GM12878 (cell line): ENCODE results near the gene BSND. TPM values are rescaled to one million over a fixed set of nuclear protein-coding genes. Genes with fewer than 3 reads are reported as not detected.

Experiments
- ATAC-seq: fragments of 200-7000 bp; cut with Tn5 transposase; 3 replicates; pipeline ENCODE4 v1.9.1; 2020; ENCODE audit warnings: mild to moderate bottlenecking, moderate library complexity
- BruUV-seq: library from RNA; stranded (reverse); fragments of 400-500 nt; replicated peaks from 2 replicates; lab custom pipeline; 2021; lab: Mats Ljungman, UMichigan
- CTCF ChIA-PET: fragments of 300-600 bp; sonication (Branson Sonifier 250); formaldehyde crosslinking; extraction: SDS; loops from one replicate; lab custom pipeline; 2021; ENCODE audit warnings: inconsistent platforms; lab: Yijun Ruan, JAX
- POLR2A ChIA-PET: fragments of 350-600 bp; formaldehyde crosslinking; extraction: SDS; loops from one replicate; lab custom pipeline; 2021; ENCODE audit warnings: inconsistent platforms; lab: Charles Lee
- RAD21 ChIA-PET: fragments of 300-600 bp; sonication (Branson Sonifier 250); formaldehyde crosslinking; loops from one replicate; lab custom pipeline; 2023; ENCODE audit warnings: antibody characterized with exemption; ENCODE audit not compliant: unreplicated experiment; lab: Charles Lee
- SMC1A ChIA-PET: fragments of 300-600 bp; sonication (Branson Sonifier 250); formaldehyde crosslinking; loops from one replicate; lab custom pipeline; 2023; ENCODE audit not compliant: unreplicated experiment, uncharacterized antibody; lab: Charles Lee
- DNase-seq: peaks from one replicate; pipeline ENCODE4 v3.0.0-alpha.2; 2011; ENCODE audit warnings: low read depth, low spot score
- FAIRE-seq: peaks from 3 replicates; lab custom pipeline; 2011; peaks lifted over from hg19 to GRCh38; lab: Jason Lieb, UNC
- H2AFZ ChIP-seq: 2 replicates; pipeline ENCODE4 v1.6.0; 2011; ENCODE audit warnings: low read depth, low read length, control low read depth; ENCODE audit not compliant: control insufficient read depth
- H3K27ac ChIP-seq: 2 replicates; pipeline ENCODE4 v1.5.1; 2011; ENCODE audit warnings: control low read depth; ENCODE audit not compliant: control insufficient read depth, insufficient read depth
- H3K27me3 ChIP-seq, 2 experiments: replicated peaks in 1 of 2; 2 replicates each; pipeline versions ENCODE4 v1.6.0 to v1.6.1; 2011; ENCODE audit warnings: low read length in 1 of 2; ENCODE audit not compliant: control insufficient read depth in 2 of 2, insufficient read depth in 2 of 2
- H3K36me3 ChIP-seq, 2 experiments: 2 replicates each; pipeline ENCODE4 v1.5.1; 2011; ENCODE audit warnings: low read length in 1 of 2; ENCODE audit not compliant: control insufficient read depth in 2 of 2, insufficient read depth in 2 of 2
- H3K4me1 ChIP-seq: 2 replicates; pipeline ENCODE4 v1.6.1; 2011; ENCODE audit warnings: mild to moderate bottlenecking, low read length, moderate library complexity, mixed read lengths; ENCODE audit not compliant: control insufficient read depth, insufficient read depth
- H3K4me2 ChIP-seq: 2 replicates; pipeline ENCODE4 v1.6.0; 2011; ENCODE audit warnings: control low read depth; ENCODE audit not compliant: control insufficient read depth, insufficient read depth
- H3K4me3 ChIP-seq: fragments of 200-600 bp; sonication (generic); 2 replicates; pipeline ENCODE4 v1.5.1; 2016
- H3K79me2 ChIP-seq: 2 replicates; pipeline ENCODE4 v1.6.0; 2011; ENCODE audit warnings: low read length; ENCODE audit not compliant: control insufficient read depth, insufficient read depth
- H3K9ac ChIP-seq: 2 replicates; pipeline ENCODE4 v1.8.0; 2011; ENCODE audit warnings: low read length, control low read depth, mixed read lengths; ENCODE audit not compliant: control insufficient read depth, insufficient read depth
- H3K9me3 ChIP-seq: replicated peaks from 3 replicates; pipeline ENCODE4 v1.5.1; 2011; ENCODE audit warnings: mild to moderate bottlenecking, low read length; ENCODE audit not compliant: control insufficient read depth, insufficient read depth
- H4K20me1 ChIP-seq: 2 replicates; pipeline ENCODE4 v1.6.0; 2011; ENCODE audit not compliant: control insufficient read depth, insufficient read depth
- ASH2L ChIP-seq: fragments of 300-600, 200-600 bp; sonication (generic); IDR thresholded peaks from 2 replicates; pipeline ENCODE4 v1.6.1; 2017; ENCODE audit warnings: low read depth, mild to moderate bottlenecking, borderline replicate concordance
- ATF2 ChIP-seq: IDR thresholded peaks from 2 replicates; pipeline ENCODE4 v1.6.1; 2012; ENCODE audit warnings: low read length, inconsistent platforms
- KDM1A ChIP-seq: fragments of 200-600 bp; sonication (generic); IDR thresholded peaks from 2 replicates; pipeline ENCODE4 v1.6.1; 2016; ENCODE audit warnings: borderline replicate concordance
- MYC ChIP-seq: IDR thresholded peaks from 2 replicates; pipeline ENCODE4 v1.6.1; 2011; ENCODE audit warnings: mild to moderate bottlenecking, low read length, moderate library complexity, inconsistent platforms; ENCODE audit not compliant: insufficient read depth, insufficient replicate concordance, insufficient read length, severe bottlenecking
- NFIC ChIP-seq: IDR thresholded peaks from 2 replicates; pipeline ENCODE4 v1.6.1; 2012; ENCODE audit warnings: low read depth, mild to moderate bottlenecking, inconsistent platforms, low read length, moderate library complexity
- PBX3 ChIP-seq: IDR thresholded peaks from 2 replicates; pipeline ENCODE4 v1.6.1; 2011; ENCODE audit warnings: mild to moderate bottlenecking, low read depth, low read length, moderate library complexity; ENCODE audit not compliant: insufficient replicate concordance
- RAD51 ChIP-seq: fragments of 450-650 bp; IDR thresholded peaks from 2 replicates; pipeline ENCODE4 v1.6.1; 2016; ENCODE audit warnings: moderate library complexity, mild to moderate bottlenecking, inconsistent platforms
- SMC3 ChIP-seq: IDR thresholded peaks from 2 replicates; pipeline ENCODE4 v1.6.1; 2011; ENCODE audit warnings: low read length, improper control_type of control experiment, borderline replicate concordance
- SRF ChIP-seq, 2 experiments: IDR thresholded peaks; 2 replicates each; pipeline ENCODE4 v1.6.1; 2011; ENCODE audit warnings: low read depth in 2 of 2, low read length in 2 of 2, mild to moderate bottlenecking in 1 of 2, moderate library complexity in 1 of 2
- TBL1XR1 ChIP-seq: IDR thresholded peaks from 2 replicates; pipeline ENCODE4 v1.6.1; 2012; ENCODE audit warnings: low read depth, low read length, improper control_type of control experiment
- ZNF217 ChIP-seq: fragments of 450-650 bp; IDR thresholded peaks from 2 replicates; pipeline ENCODE4 v1.6.1; 2017; ENCODE audit warnings: antibody characterized with exemption, mild to moderate bottlenecking
- ZSCAN29 ChIP-seq: fragments of 450-650 bp; IDR thresholded peaks from 2 replicates; pipeline ENCODE4 v1.6.1; 2017; ENCODE audit warnings: mild to moderate bottlenecking, moderate library complexity
- WGBS: methylation state at CpG from one replicate; pipeline ENCODE4 v1.1.6; 2016; ENCODE audit warnings: low lambda C conversion rate; ENCODE audit not compliant: insufficient replicate concordance, insufficient coverage; ENCODE audit errors: missing lambda C conversion rate; 5-methylcytosine and 5-hydroxymethylcytosine counted together
- in situ Hi-C: fragments of 300-500 bp; cut with MboI; formaldehyde crosslinking; loops from 9 replicates; pipeline ENCODE4 v1.14.3; 2018; ENCODE audit warnings: mixed read lengths
- intact Hi-C: fragments of 100-400 bp; cut with micrococcal nuclease; formaldehyde crosslinking; loops from one replicate; pipeline ENCODE4 v1.14.2; 2022; ENCODE audit not compliant: unreplicated experiment
- polyA plus RNA-seq, 11 experiments: library from polyadenylated mRNA; depleted of rRNA in 4 of 11; unstranded in 6 of 11; stranded (reverse) in 5 of 11; fragments of >200 nt; fragmentation: Nextera tagmentation in 4 of 11; fragmentation: Illumina TruSeq in 1 of 11; extraction: Ambion mirVana in 4 of 11; extraction: Trizol in 1 of 11; gene quantifications; 1 replicate in 1 of 11; 2 replicates in 10 of 11; pipeline versions ENCODE4 v1.2.1 to v1.2.3, GENCODE V29; 2011 to 2016; ENCODE audit warnings: inconsistent platforms in 2 of 11, missing spikeins in 2 of 11, low read depth in 1 of 11
- total RNA-seq, 4 experiments: library from RNA; depleted of rRNA in 3 of 4; stranded (reverse); fragments of >200 nt in 3 of 4; fragmentation: Illumina TruSeq in 1 of 4; extraction: Trizol in 1 of 4; gene quantifications; 2 replicates each; pipeline versions ENCODE4 v1.2.1 to v1.2.3, GENCODE V29; 2013 to 2021
- TF ChIP-seq, protein P1 (sequence below): fragments of 450-650 bp; IDR thresholded peaks from 2 replicates; pipeline ENCODE4 v1.6.1; 2016; ENCODE audit warnings: mild to moderate bottlenecking
- TF ChIP-seq, protein P2 (sequence below): fragments of 450-650 bp; IDR thresholded peaks from 2 replicates; pipeline ENCODE4 v1.6.1; 2017; ENCODE audit warnings: mild to moderate bottlenecking, moderate library complexity

BSND gene
- total and polyA plus RNA-seq, 10 of the 15 experiments (the other 5 are each of a cell fraction or from before 2014, with no cell fraction given) = not detected

GRCh38 chr1:54984131-54984842 lies 14.4 kb upstream of the BSND start (continued):
- TF ChIP-seq MYC = no peak
- no peak for TF ChIP-seq KDM1A
- no peak for TF ChIP-seq SMC3

GRCh38 chr1:54985556-54985955 lies 13.2 kb upstream of the BSND start:
- Histone ChIP-seq H3K79me2 (no peaks in the 10 kb centered on the region), H3K36me3 (no peaks in the 10 kb centered on the region), H3K4me2 (no peak overlapping the region), H3K27me3 (peaks cover 0 to 2% of the 10 kb centered on the region in 2 experiments; a peak in 3 of 4 replicates), H3K27ac (no peak overlapping the region), H3K4me3 (no peak overlapping the region), H4K20me1 (no peaks in the 10 kb centered on the region), H3K4me1 (no peaks in the 10 kb centered on the region), H2AFZ (no peak overlapping the region), H3K9ac (no peak overlapping the region), H3K9me3 (no peaks in the 10 kb centered on the region)
- FAIRE-seq (no peak), ATAC-seq (no peak), DNase-seq (no peak)
- CTCF ChIA-PET = interaction anchor here (19.5 kb wide), 1 partner anchor 37 kb away, joined by 436 read pairs; no protein-coding TSS in a partner anchor
- SMC1A ChIA-PET = no interaction called here
- no TSS peak for BruUV-seq
- RAD21 ChIA-PET = interaction anchor here (1.1 kb wide), 1 partner anchor 41 kb away, joined by 3 read pairs; no protein-coding TSS in a partner anchor
- 42% methylated on average over 5 of the region's 5 CpGs for WGBS
- in situ Hi-C loops = no loop called here
- POLR2A ChIA-PET = no interaction called here
- intact Hi-C loops = no loop called here
- TF ChIP-seq, protein P1, sequence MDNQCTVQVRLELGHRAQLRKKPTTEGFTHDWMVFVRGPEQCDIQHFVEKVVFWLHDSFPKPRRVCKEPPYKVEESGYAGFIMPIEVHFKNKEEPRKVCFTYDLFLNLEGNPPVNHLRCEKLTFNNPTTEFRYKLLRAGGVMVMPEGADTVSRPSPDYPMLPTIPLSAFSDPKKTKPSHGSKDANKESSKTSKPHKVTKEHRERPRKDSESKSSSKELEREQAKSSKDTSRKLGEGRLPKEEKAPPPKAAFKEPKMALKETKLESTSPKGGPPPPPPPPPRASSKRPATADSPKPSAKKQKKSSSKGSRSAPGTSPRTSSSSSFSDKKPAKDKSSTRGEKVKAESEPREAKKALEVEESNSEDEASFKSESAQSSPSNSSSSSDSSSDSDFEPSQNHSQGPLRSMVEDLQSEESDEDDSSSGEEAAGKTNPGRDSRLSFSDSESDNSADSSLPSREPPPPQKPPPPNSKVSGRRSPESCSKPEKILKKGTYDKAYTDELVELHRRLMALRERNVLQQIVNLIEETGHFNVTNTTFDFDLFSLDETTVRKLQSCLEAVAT = no peak
- no peak for TF ChIP-seq NFIC
- no peak for TF ChIP-seq RAD51
- TF ChIP-seq ZSCAN29 = no peak
- TF ChIP-seq, protein P2, sequence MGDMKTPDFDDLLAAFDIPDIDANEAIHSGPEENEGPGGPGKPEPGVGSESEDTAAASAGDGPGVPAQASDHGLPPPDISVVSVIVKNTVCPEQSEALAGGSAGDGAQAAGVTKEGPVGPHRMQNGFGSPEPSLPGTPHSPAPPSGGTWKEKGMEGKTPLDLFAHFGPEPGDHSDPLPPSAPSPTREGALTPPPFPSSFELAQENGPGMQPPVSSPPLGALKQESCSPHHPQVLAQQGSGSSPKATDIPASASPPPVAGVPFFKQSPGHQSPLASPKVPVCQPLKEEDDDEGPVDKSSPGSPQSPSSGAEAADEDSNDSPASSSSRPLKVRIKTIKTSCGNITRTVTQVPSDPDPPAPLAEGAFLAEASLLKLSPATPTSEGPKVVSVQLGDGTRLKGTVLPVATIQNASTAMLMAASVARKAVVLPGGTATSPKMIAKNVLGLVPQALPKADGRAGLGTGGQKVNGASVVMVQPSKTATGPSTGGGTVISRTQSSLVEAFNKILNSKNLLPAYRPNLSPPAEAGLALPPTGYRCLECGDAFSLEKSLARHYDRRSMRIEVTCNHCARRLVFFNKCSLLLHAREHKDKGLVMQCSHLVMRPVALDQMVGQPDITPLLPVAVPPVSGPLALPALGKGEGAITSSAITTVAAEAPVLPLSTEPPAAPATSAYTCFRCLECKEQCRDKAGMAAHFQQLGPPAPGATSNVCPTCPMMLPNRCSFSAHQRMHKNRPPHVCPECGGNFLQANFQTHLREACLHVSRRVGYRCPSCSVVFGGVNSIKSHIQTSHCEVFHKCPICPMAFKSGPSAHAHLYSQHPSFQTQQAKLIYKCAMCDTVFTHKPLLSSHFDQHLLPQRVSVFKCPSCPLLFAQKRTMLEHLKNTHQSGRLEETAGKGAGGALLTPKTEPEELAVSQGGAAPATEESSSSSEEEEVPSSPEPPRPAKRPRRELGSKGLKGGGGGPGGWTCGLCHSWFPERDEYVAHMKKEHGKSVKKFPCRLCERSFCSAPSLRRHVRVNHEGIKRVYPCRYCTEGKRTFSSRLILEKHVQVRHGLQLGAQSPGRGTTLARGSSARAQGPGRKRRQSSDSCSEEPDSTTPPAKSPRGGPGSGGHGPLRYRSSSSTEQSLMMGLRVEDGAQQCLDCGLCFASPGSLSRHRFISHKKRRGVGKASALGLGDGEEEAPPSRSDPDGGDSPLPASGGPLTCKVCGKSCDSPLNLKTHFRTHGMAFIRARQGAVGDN = no peak
- TF ChIP-seq SRF (IDR thresholded peaks at IDR 0.05; ENCODE audit: low read depth in 2 of 2, low read length in 2 of 2) = no peak
- no peak for TF ChIP-seq ASH2L
- TF ChIP-seq TBL1XR1 = no peak
- no peak for TF ChIP-seq PBX3
- no peak for TF ChIP-seq ATF2
- no peak for TF ChIP-seq ZNF217
